NCI-H82 treated with DMSO at 0.1 percent for 48 hours (cell line): ENCODE data around the gene EXOSC2.

Experiments
- DNase-seq: peaks from one replicate; lab custom pipeline; 2025; ENCODE audit not compliant: unreplicated experiment; lab: John Stamatoyannopoulos, UW

EXOSC2 gene, protein sequence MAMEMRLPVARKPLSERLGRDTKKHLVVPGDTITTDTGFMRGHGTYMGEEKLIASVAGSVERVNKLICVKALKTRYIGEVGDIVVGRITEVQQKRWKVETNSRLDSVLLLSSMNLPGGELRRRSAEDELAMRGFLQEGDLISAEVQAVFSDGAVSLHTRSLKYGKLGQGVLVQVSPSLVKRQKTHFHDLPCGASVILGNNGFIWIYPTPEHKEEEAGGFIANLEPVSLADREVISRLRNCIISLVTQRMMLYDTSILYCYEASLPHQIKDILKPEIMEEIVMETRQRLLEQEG

DNA sequence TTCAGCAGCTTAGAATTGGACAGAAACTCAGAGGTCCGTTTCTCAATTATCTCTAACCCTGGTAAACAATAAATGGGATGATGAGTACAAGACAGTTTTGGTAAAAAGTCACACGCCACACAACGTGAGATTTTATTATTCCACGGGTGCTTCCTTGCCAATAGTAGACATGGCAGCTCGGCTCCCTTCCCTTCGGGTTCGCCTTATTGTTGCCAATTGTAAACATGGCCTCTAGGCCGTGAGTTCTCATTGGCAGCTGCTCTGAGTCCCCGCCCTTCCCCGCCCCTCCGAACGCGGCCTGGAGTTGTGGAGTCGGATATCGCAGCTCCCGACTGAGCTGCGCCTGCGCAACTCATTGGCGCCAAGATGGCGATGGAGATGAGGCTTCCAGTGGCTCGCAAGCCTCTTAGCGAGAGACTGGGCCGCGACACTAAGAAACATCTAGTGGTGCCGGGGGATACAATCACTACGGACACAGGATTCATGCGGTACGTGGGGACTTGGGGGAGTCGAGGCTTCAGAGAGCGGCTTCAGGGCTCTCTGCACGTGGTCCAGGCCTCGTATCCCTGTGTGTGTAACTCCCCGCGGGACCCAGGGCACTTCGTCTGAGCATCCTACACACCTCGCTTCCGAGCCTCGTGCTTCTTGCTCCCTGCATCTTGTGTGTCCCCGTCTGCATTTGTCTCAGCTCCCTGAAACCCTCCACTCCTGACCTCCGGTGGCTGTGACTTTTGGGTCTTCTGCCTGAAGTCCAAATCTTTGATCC is at the start of gene EXOSC2:
EXOSC2 (plus strand) TSS at position 355 of the 766 bp plus-strand sequence; CDS start at position 367, 12 bp downstream.
- DNase-seq = peak; percentile 82

DNA sequence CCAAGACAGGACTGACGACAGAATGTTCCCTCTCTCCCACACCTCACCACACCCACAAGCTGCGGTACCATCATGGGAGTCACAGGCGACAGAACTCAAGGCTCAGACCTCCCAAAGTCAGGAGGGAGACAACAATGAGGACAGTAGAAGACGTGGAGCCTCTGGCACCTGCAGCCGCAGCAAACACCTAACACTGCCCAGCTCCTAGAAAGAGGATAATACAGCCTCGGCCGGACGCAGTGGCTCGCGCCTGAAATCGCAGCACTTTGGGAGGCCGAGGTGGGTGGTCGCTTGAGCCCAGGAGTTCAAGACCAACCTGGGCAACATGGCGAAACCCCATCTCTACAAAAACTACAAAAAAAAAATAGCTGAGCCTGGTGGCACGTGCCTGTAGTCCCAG is 42.4 kb upstream of the EXOSC2 start:
- no peak for DNase-seq

DNA sequence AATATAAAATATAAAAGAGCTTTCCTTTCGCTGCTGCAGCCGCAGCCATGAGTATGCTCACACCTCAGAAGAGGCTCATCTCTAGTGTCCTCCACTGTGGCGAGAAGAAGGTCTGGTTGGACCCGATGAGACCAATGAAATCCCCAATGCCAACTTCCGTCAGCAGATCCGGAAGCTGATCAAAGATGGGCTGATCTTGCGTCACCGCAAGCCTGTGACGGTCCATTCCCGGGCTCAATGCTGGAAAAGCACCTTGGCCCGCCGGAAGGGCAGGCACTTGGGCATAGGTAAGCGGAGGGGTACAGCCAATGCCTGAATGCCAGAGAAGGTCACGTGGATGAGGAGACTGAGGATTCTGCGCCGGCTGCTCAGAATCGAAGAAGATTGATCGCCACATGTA is 41.8 kb upstream of the EXOSC2 start:
- DNase-seq = no peak

DNA sequence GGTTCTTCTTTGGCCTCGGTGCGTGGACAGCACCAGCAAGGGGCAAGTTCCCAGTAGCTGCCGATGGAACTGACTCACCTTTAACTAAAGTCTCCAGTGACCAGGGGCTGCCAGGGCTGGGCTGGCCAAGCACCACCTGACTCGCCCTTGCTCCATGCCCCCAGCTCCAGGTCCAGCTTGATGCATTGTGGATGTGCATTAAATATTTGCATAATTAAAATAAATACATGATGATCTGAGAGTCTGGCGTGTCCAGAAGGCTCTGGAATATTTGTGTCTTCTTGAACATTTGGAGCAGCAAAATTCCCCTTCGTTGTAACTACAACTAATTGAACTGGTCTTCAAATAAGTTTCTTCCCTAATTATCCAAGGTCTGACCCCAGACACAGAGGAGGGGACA is 38.7 kb upstream of the EXOSC2 start:
- DNase-seq = no peak

DNA sequence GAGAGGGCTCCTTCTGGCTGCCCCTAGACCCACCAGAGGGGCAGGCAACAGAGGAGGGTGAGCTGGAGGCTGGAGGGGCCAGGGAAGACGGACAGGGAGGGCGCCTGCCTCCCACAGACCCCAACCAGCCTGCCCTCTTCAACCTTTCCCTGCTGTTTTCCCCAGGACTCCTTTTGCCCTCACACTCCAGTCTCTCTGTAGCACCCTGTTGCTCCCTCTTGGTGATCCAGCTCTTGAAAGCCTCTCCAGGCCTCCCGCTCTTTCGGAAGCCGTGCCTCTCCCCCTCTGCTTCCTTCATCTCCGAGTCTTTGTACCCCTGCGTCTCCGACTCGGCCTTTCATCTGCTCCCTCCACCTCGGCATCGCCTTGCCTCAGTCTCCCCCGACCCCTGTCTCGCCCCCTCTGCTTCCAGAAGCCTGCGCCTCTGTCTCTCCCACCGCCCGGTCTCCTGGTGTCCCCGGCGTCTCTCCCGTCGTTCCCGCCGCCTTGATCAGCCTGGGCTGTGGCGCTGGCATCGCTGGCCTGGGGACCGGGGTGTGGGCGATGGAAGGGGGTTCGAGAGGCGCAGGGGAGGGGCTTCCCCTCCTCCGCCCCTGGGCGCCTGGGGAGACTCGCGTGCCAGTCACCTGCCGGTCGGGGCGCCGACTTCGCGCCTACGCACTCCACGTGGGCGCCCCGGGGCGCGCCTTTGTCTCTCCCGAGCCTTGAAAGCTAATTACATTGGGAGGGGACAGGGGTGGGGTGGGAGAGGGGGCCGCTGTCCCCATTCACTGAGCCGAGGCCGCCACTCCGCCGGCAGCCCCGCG is 34.5 kb upstream of the EXOSC2 start:
- DNase-seq = peak; percentile 8

DNA sequence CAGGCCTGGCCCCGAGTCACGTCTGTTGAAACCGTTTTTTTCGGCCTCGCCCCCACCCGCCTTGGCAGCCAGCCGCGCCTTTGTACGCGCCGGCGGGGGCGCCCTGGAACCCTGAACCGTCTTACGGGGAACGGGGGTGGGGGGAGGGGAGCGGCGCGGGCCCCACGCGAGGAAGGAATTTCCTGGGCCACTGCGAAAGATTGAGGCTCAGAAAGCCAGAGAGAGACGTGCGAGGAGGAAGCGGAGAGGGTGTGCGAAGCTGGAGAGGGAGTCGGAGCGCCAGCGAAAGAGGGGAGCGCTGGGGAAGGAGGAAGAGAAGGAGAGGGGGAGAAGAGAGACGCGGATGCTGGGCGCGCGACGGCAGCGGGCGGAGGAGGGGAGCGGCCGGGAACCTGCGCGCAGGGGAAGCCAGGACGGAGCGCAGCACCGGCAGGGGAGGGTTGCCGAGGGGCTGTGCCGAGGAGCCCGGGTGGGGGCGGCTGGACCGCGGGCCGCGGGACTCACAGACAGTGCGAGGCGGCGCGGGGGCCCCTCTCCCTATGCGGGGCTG is 33.8 kb upstream of the EXOSC2 start:
- no peak for DNase-seq

DNA sequence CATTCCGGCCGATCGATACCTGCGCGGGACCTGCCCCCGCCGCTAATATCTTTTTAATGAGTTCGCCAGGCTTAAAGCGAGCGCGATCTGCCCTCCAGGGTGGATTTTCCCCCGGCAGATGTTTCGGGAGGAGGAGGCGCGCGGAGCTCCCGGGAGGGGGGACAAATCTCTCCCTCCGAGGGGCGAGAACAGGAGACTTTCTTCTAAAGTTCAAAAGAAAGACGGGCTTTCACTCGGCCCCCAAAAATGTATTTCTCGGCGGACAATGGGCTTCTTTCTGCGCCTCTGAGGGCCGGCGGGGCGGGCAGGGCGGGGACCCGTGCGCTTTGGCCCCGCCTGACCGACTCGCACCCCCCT is 33.3 kb upstream of the EXOSC2 start:
- no peak for DNase-seq

DNA sequence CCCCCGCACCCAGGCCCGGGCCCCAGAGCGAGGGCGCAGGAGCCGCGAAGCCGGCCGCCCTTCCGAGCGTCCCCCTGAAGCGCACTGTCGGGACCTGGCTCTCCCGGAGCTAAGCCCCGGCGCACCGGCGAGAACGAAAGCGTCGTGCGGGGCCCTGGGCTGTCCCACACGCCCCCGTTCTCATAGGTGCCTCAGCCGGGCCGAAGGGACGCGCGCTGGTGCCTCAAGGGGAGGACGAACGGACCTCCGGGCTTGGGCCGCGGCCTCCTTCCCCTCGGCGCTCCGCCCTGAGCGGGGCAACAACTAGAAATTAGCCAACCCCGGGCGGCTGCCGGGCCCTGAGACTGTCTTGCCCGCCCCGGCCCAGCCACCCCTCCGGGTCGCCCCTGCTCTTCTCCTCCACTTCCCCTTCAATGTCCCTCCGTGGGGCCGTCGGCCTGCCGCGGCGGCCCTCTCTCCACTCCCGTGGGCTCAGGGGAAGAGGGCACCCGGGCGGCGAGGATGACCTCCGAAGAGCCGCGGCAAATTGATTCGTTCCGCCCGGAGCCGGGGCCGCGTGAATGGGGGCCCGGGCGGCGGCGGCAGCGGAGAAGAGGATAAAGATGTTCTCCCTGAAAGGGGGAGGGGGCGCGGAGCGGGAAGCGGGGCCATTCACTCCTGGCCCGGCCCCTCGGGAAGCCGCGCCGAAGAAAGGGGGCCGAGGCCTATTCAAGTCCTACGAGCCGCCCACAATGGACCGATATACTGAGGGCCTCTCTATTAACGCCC is 32.7 kb upstream of the EXOSC2 start:
- no peak for DNase-seq

DNA sequence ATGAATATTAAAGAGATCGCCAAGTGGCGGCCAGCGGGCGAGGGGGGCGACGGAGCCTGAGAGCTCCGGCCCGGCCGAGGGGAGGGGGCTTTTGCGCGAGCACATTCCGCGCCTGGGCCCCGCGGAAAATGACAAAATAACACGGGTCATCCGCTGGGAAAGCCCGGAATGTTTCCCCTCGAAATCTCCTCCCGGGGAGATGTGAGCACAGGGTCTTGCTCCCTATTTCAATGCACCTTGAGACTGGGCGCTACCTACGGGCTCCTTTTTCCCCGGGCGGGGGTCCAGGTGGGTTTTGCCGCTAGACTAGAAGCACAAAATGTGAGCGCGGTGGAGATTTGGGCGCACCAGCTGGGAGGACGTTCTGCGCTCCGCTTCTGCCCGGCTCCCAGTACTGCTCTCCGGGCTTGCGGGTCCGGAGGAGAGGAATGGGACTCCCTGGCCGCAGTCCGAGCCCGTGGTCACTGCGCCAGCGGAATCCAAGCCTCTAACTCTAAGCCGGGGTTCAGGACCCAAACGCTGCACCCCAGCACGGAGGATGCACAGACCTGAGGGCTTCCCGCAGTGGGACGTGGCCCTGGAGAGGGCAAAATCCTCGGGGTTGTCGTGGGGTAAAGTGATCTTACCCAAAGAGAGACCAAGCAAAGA is 32.0 kb upstream of the EXOSC2 start:
- no peak for DNase-seq

DNA sequence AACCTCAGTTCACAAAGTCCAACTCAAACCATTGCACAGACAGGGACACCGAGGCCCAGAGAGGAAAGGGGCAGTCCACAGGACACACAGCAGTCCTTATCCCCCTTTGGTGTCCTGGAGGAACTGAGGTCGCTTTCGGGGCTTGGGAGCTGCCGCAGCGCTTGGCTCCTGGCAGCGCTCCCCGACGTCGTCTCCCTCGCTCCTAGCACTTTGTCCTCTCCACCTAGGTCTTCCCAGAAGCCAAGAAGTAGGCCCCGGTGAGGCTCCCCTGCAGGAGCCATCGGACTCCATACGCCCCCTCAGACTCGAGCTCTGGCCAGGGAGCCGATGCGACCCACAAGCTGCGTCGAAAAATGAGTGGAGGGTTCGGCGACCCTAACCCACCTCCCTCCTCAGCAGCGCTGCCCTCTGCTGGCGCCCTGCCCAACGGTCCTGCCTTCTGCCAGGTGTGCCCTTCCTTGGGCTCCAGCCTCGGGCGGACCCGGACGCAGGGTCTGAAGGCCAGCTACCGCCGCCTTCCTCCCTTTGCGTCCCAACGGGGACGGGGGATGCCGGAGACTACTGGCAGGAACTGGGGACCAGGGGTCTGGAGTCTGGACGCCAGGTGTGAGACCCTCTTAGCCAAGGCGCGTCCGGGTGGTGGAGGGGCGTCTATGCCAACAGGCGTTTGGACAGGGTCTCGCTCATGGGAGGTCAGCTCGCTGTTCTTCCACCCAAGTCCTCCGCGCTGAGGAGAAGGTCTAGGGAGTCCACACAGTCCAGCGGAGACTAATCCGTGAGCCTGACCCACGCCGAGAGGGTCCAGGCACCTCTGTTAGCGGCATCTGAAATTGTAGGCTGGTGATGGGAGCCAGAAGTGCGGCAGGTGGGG is 31.2 kb upstream of the EXOSC2 start:
- no peak for DNase-seq

DNA sequence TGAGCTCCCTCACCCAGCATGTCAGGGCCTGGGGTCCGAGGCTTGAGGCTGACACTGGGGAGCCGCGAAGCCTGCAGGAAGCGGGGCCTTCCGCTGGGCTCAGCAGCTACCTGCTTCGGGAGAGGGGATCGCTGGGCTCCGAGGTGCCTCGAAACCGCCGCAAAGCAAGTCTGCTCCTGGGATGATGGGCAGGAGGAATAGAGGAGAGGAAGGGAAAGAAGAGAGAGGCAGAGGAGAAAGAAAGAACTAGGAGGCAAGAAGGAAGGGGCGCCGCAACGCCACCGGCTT is 30.7 kb upstream of the EXOSC2 start:
- DNase-seq = no peak

DNA sequence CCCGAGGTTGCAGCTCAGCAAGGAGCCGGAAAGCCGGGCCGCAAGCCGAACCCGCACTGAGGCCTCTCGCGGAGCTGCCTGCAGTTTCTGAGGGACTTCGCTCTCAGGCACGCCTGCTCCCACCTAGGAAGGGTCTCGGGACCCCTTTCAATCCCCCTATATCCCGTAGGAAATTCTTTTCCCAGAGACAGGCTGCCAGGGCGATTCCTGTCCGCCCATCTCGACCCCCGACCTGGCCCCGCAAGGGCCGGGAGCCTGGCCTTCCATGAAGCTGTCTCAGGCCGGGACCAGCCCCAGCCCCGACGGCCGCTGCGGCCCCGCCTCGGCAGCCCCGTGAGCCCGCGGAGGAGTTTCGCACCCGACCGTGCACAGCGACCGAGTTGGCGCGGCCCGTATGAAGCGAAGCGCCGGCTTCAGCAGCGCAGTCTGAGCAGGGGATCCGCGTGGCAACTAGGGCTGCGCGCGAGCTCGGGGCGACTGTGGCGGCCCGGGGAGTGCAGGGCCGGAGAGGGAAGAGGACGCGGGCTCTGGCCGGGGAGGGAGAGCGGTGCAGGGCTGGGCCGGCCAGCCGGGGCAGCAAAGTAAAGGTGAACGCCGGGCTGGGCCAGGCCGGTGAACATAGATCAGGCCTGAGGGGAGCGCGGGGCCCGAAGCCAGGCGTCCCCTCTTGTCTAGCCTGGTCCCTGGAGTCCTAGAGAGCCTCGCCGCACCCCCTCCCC is 30.2 kb upstream of the EXOSC2 start:
- no peak for DNase-seq

DNA sequence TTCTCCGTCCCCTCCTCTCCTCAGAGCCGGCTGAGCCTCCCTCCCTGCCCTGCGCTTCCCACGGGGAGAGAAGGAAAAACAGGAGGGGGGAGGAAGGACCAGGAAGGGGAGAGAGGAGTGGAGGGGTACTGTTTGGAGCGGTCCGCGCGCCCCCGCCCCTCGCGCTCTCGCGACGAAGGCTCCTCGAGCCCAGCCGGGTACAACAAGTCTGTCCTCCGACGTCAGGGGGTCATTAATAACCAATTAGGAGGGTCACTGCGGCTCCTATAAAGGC is 29.7 kb upstream of the EXOSC2 start:
- no peak for DNase-seq

DNA sequence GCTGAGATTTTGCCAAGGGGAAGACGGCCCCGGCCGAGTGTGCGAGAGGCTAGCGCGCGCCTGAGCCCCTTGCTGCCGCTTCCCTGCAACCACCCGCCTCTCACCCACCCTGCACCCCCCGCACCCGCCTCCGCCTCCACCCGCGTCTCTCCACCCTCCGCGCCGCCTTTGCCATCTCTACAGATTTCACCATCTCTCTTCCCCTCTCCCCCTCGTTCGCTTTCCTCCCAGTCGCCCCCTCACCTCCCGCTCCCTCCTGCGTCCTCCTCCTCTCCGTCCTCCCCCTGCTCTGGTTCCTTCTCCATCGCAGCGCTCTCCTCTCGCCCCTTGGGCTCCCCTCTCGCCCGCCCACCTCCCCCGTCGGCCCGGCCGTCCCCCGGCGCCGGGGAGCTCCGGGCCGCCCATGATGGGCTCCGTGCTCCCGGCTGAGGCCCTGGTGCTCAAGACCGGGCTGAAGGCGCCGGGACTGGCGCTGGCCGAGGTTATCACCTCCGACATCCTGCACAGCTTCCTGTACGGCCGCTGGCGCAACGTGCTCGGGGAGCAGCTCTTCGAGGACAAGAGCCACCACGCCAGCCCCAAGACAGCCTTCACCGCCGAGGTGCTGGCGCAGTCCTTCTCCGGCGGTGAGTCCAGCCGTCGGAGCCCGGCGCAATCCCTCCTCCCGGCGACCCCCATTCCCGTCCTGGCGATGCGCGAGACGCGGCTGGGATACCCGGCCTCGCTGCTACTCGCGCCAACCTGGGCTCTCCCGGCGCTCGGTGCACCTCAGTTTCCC is 29.1 kb upstream of the EXOSC2 start, which contains the start of gene PRDM12:
PRDM12 (plus strand) TSS at position 344 of the 778 bp plus-strand sequence; CDS start at position 404, 60 bp downstream.
- no peak for DNase-seq

DNA sequence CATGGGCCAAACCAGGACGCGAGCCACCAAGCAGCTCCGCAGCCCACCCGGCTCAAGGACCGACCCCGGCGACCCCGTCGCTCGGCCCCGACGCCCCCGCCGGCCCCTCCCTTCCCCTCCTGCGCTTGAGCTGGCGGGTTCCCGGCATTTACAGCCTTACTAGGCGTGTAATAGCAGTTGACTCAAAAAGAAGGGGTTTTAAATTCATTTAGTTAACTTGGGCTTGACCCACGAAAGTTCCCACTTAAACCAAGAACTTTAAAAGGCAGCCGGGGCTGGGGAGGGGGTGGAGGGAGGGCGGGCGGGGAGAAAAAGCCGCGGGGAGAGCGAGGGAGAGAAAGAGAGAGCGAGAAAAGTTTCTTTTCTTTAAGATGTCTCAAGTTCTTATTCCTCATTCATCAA is 28.6 kb upstream of the EXOSC2 start:
- DNase-seq = no peak

DNA sequence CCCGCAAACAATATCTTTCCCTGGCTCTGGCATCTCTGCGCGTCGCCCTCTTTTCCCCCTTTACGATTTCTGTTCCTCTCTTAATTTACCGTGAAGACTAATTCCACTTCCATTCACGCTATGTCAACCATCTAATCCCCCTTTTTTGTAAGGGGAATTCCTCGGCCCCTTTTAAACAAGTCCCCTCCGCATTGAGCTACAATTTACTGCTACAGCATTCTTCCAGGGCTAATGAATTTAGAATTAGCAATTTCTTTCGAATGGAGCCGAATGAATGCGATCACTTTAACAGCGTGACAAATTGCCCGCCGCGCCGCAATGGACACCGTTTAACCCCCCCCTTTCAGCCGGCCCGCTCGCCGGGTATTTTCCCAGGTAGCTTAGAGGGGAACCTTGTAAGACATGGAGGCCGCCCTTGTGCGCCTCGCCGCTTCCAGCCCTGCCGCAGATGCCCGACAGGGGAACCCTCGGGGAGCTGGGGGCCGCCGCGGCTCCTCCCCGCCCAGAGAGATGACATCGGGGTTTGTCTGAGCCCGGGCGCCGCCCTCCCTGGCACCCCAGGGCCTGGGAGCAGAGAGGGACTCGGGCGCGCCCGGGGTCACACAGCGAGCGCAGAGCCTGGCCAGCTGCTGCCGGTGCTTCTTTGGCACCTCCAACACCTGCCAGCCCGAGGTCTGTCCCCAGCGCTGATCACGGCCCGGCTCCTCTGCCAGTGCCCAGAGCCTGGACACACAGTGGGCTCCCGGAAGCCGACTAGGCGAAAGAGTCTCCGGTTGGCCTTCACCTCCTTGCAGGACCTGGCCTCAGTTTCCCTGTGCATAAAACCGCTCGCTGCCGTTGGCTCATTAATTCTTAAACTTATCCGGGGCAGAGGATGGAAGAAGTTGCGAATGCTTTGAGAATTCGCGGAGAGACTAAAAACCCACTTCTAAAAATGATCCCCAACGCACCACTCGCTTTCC is 27.9 kb upstream of the EXOSC2 start:
- DNase-seq = no peak
